GM21737 (cell line): ENCODE measurements around the gene GNA12.
"Not testable (repeated sequence)": the region's sequence is repeated elsewhere in the genome, so short reads cannot be mapped to it uniquely, and the experiment has no call there.

Experiments used
- ATAC-seq: cut with Tn5 transposase; IDR thresholded peaks from one replicate; pipeline ENCODE4 v1.9.1; 2021; ENCODE audit warnings: mild to moderate bottlenecking, moderate library complexity; ENCODE audit not compliant: unreplicated experiment

The GNA12 gene

DNA sequence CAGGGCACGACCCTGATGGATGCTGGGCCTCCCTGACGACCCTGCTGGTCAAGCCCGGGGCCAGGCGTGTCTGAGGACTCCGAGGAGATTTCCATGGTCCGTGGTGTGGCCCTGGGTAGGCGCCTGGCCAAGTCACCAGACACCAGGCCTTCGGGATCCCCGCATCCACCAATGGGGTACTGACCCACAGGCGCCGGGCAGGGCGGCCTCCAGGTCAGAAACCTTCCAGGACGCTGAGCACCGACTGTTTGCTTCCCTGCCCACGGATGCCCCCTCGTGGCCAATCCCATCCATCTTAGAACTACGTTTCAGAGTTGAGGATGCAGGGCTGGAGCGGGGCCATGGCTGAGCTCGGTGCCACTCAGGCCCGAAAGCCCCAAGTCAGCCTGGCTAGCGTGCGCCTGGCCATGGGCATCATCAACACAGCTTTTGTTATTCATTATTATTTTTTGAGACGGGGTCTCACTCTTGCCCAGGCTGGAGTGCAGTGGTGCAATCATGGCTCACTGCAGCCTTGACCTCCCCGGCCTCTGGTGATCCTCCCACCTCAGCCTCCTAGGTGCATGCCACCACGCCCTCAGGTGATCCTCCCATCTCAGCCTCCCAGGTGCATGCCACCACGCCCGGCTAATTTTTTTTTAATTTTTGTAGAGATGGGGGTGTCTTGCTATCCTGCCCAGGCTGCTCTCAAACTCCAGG, 163.2 kb downstream of the GNA12 start:
- ATAC-seq, result no peak

DNA sequence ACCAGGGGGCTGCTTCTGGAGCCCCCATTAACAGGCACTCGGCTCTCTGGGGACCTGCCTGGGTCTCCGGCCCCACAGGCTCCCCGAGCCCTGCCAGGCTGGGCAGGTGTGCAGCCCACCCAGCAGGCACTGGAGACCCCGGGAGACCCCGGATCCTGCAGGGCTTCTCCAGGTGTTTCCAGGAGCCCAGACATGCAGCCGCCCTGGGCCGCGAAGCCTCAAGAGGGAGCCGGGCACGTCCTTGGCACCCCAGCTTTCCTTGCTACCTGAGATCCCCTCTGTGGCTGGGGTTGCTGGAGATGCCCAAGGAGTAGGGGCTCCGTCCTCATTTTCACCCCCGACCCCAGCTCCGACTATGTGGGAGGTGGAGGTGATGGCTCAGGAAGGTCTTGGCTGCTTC, 163.9 kb downstream of the GNA12 start:
- ATAC-seq, result no peak

DNA sequence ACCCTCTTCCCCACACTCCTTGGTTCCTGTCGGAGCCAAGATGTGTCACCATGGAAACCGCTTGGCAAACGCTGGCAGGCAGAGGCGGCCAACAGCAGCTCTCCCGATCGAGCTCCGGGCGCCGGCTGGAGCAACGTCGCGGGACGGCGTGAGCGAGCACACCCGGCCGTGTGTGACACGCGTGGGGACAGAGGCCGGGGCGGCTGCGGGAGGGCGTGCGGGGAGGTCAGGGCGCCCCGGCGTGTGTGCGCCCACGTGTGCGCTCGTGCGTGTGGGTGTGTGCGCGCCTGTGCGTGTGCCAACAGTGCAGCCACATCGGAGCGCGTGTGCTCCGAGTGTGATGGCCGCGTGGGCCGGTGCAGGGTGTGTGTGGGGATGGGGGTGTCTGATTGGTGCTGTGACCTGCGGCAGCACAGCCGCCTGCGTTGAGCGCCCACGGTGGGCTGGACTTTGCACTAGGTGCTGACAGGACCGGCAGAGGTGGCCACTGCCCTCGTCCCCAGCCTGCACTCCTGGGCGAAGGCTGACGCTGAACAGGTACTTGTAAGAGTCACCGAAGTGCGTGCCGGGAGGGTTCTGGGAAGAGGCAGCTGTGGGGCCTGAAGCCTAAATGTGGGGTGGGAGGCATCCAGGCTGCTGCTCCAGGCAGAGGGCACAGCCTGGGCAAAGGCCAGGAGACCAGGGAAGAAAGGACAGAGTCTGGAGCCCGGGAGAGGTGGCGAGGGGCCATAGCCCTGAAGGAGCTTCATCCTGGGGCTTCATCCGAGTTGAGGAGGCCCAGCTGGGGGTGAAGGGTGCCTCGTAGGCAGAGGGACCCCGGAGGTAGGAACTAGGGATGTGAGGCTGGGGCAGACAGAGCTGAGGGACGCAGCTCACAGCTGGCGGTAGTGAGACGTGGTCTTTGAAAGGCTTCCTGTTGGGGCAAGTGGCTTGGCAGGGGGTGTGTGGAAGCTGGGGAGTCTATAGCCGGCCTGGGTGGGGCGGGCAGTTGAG, 164.7 kb downstream of the GNA12 start:
- not testable (repeated sequence) for ATAC-seq

DNA sequence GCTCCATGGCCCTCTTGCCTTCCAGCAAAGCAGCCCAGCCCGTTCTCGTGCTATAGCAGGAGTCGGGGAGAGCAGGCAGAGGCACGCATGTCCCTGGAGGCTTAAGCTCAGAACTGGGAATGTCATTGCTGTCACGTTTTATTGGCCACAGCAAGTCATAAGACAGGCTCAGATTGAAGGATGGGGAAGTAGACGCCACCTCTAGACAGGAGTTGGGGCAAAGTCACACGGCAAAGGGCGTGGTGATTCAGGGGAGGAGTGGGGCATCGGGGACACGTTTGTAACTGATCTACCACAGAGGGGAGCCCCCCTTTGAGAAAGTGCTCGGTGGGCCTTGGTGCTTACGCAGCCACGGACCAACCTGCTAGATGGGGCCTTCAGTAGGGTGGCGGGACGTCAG, 165.7 kb downstream of the GNA12 start:
- ATAC-seq, result not testable (repeated sequence)
